RPMI8226 (cell line): ENCODE results near the gene TTC39B.
"Not testable (repeated sequence)": the region's sequence is repeated elsewhere in the genome, so short reads cannot be mapped to it uniquely, and the experiment has no call there.

Experiments used
- DNase-seq: peaks from one replicate; pipeline ENCODE4 v3.0.0-alpha.2; 2015

The TTC39B gene

DNA sequence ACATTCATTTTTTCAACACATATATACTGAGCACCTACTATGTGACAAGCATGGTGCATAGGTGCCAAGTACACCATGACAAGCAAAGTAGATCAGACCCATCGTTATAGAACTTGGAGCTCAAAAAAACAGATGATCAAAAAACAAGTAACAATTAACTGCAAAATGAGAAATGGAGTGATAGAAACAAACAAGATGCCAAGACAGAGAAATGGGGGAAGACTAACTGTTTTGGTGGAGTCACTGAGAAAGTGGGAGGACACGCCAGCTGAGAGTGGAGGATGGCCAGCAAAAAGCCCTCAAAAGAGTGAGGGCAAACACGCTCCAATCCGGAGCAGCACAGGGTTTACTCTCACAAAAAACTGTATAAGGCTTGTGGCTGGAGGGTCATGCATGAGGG is 50.6 kb downstream of the TTC39B start:
- no peak for DNase-seq

DNA sequence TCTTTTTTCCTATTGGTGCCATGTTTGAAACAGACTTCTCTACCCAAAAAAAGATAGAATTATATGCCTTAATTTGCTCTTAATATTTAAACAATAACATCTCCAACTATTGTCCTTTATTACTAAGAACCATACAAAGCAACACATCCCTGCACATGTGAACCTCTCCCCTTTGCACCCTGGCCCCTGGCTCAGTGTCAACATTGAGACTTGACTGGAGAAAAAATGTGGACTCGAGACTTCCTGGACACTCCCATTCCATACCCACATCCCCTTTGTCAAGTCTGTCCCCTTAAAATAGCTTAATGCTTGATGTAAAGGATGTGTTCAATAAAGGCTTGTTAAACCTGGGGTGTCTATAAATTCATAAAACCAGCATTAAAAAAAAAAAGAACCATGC is 53.2 kb downstream of the TTC39B start:
- no peak for DNase-seq

DNA sequence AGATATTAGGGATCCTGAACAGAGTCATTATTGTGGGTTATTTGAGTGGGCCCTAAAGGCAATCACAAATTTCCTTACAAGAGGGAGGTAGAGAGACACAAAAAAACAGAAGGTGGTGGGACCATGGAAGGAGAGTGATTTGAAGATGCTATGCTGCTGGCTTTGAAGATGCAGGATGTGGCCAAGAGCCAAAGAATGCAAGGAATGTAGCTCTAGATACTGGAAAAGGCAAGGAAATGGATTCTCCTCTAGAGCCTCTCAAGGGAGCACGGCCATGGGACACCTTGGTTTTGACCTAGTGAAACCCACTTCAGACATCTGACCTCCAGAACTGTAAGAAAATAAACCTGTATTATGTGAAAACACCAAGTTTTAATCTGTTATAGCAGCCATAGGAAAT is 53.8 kb downstream of the TTC39B start:
- no peak for DNase-seq

- no peak for DNase-seq
These were observed 57.0 kb downstream of the TTC39B start for GRCh38 chr9:15249981-15250380.

DNA sequence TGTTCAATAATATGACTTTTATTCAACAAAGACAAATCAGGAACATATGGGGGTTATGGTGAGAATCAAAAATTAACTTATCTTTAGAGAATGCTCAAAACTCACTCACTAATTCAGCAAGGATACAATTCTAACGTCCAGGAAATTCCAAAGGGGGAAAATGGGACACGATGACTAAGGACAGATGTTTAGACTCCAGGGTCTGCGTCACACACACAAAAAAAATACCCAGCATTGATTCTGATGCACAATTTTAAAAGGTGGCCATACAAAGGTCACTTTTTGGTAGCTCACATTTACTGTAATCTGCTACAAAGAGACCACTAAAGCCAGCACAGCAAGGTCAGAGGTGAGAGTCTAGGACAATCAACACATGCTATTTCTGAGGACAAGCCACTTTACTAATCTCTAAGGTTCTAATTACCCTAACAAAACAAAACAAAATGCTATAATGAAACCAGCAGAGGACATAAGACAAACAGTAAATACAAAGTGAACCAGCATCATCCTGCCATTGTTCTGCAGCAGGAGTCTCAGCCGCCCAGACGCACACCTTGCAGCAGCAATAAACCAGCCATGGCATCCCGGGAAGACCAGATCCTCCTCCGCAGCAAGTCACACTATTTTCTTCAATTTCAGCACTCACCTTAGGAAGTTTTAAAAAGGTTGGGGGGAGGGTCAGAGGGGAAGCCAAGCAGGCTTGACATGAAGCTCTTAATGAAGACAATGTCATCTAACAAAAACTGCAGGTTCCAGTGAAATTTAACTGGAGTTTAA is 57.8 kb downstream of the TTC39B start:
- no peak for DNase-seq

- no peak for DNase-seq
These were observed 58.4 kb downstream of the TTC39B start for GRCh38 chr9:15248621-15249020.

GRCh38 chr9:15248081-15248480 is 58.9 kb downstream of the TTC39B start:
- DNase-seq, result no peak

- no peak for DNase-seq
These were observed 60.3 kb downstream of the TTC39B start for GRCh38 chr9:15246708-15247107.

DNA sequence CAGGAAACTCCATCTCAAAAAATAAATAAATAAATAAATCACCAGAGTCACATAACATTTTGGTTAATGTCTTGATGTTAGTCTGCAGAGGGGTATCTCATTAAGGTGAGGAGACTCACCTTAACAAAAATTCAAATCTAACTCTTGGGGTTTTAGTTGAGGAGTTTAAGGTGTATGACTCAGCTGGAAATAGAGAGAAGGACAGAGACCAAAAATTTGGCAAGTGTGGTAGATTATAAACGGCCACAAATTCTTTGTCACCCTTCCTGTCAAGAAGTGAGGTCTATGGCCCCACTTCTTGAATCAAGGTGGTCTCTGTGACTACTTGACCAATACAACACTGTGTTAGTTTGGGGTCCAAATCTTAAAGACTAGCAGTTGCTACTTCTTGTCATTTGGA is 60.8 kb downstream of the TTC39B start:
- no peak for DNase-seq

GRCh38 chr9:15244001-15244441 is 63.0 kb downstream of the TTC39B start:
- DNase-seq, result no peak

- DNase-seq, result no peak
These were observed 63.9 kb downstream of the TTC39B start for GRCh38 chr9:15243081-15243480.

DNA sequence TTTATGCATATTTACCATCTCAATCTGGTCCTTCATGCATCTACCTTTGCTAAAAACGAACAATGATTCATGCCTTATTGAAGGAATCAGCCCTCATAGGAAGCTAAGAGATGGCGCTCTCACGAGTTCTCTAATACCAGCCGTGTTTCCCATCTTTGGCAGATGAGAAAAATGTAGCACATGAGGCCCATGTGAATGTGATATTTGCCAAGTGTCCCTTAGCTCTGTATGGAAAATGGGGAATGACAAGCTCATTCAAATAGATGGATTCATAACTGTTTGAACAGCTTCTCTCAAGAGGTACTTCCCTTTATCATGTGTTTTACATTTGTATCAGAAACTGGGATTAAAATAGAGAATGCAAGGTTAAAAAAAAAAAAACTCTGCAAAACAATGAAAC is 66.1 kb downstream of the TTC39B start:
- DNase-seq, result no peak

DNA sequence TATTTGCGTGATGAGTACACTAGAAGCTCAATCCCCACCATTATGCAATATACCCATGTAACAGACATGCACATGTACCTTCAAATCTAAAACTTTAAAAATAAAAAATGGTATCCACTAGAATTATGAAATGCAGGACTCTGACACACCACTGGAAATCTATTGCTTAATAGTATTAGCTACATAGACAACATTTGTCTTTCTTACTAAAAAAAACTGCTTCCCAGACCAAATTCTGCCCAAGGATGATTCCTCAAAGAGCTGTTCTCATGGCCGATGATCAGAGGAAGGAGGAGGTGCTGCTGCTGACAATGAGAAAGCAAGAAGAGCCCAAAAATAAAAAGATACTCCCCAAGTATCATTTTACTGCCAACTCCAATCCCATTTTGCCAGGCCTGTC is 67.2 kb downstream of the TTC39B start:
- no peak for DNase-seq

DNA sequence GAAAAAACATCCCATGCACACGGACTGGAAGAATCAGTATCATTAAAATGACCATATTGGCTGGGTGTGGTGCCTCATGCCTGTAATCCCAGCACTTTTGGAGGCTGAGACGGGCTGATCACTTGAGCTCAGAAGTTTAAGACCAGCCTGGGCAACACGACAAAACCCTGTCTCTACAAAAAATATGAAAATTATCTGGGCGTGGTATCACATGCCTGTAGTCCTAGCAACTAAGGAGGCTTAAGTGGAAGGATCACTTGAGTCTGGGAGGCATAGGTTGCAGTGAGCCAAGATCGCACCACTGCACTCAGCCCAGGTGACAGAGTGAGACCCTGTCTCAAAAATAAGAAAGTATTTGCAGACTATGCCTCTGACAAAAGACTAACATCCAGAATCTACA is 68.4 kb downstream of the TTC39B start:
- no peak for DNase-seq

GRCh38 chr9:15235658-15236057 is 71.4 kb downstream of the TTC39B start:
- DNase-seq, result no peak

- not testable (repeated sequence) for DNase-seq
These were observed 73.0 kb downstream of the TTC39B start for GRCh38 chr9:15233941-15234490.

DNA sequence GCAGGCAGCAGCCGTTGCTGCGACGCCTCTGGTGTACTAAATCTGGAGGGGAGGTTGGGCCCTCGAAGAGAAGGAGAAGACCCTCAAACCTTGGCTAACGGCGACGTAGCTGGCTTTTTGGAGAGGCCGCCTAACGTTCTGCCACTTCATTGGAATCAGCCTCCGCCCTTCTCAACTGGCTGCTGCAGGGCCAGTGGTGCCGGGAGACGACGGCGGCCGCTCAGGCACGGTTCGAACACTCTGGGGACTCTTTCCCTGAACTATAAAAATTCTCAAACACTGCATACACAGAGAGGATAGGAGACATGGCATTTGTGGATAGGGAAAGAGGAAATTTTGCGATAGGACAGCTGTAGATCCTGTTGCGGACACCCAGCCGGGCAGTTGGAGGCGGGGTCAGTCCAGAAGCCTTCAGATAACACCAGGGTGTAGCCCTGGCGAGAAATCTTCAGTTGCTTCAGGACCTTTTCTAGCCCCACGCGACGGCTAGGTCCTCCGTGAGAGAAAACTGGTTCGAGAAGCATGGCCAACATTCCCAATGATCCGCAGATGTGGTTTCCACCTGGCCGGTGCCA is 74.2 kb downstream of the TTC39B start:
- DNase-seq, result not testable (repeated sequence)

DNA sequence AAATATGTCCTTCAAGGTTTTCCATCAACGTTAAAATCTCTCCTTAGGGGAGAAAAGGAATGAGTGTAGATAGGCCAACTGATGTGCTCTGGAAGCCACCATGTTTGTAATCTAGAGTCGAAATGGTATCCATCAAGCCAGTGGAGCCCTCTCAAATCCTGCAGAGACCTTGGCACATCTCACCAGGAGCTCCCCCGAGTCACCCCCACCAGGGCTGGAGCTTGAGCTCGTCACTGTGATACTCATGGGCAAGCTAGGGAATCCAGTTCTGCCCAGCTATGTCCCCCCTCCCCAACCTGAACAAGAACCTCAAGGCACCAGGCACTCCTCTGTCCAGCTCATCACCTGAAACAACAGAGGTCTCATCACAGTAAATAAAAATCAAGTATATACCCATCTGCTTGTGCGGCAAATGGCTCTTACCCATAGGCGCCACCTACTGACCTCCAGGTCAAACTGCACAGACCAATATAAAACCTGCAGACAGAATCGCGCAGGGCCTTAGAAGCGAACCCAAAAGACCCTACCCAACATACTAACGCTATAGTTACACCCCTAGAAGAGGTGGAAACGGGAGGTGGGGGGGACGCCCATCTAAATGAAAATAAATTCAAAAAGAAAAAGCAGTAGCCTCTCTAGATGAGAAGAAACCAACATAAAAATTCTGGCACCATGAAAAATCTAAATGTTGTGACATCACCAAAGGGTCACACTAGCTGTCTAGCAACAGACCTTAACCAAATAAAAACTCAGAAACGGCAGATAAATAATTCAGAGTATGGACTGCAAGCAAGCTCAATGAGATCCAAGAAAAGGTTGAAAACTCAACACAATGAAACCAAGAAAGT is 75.0 kb downstream of the TTC39B start:
- DNase-seq, result peak; percentile 32

GRCh38 chr9:15229409-15229808 is 77.6 kb downstream of the TTC39B start:
- DNase-seq, result no peak

DNA sequence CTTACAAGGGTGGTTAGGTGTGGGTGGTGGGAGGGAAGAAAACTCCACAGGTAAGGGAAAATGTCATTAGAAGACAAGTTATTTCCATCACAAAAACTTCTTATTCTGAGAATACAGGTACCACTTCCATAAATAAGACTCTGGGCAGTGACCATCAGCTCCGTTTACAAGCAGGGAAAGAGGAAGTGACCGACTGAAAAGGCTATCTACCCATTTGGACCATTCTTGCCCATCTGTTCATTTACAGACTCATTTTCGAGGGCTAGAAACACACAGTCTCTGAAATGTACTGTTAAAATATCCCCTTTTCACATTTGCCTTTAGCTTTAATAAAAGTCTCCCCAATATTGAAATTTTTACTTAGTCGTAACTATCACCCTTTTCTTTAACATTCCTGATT is 79.5 kb downstream of the TTC39B start:
- no peak for DNase-seq

- DNase-seq, result no peak
These were observed 81.4 kb downstream of the TTC39B start for GRCh38 chr9:15225564-15226126.

- DNase-seq, result no peak
These were observed 84.7 kb downstream of the TTC39B start for GRCh38 chr9:15222313-15222712.

DNA sequence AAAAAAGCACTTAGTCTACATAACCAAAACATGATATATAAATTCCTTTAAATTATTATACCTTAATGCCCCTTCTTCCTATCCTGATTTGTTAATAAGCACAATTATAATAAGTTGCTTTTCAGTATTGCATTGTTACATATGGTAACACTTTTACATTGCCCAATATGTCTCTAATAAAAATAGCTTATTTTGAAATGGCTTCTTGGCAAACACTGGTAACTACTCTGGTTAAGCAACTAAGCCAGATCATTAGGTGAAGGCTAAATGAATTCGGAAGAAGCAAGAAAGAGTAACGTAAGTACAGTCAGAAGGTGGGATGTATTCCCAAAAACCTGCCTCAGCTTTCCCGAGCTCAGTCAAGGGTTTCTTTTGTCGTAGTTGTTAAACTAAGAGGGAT is 85.3 kb downstream of the TTC39B start:
- no peak for DNase-seq
